ENCODE measurements around the gene BIRC2. TPM values are rescaled to one million over a fixed set of nuclear protein-coding genes. Genes with fewer than 3 reads are reported as not detected.
A peak's percentile ranks its signal among the peaks of the same experiment; 100 is the strongest.

Gene BIRC2
- total and polyA plus RNA-seq, 2 donors from 2014 or later: 34.0 to 42.4 TPM

DNA sequence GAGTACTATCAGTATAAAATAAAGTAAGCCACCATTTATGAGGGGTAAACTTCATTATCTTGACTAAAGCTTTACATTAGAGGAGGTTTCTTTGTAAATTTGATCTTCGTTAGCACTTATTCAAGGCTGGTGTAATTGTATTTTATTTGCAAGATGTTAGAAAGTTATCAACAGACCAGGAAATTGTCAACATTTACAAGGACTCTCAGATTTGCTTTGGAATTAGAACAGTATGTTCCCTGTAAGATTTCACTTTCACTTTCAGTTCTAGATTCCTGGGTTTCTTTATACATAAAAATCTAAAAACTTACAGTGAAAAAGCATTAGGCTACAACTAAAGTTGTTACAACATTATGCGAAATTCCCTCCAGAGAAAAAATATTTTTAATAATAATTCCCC is 34.3 kb upstream of the BIRC2 start:
- peak overlapping the region in 1 of 2 donors; percentile 1 for H3K27ac ChIP-seq (ENCODE audit: low read depth in 2 of 2, low read length in 2 of 2)
- H3K27me3 ChIP-seq (ENCODE audit: control insufficient read depth, insufficient read depth, low read length): no peaks in the 10 kb centered on the region
- no peaks in the 10 kb centered on the region for H3K4me1 ChIP-seq (ENCODE audit: control insufficient read depth in 2 of 3, insufficient read depth in 2 of 3, low read depth in 1 of 3, low read length in 3 of 3)
- H3K4me3 ChIP-seq (ENCODE audit: low read length in 3 of 3): peak overlapping the region in 1 of 3 donors; percentile 45
- H3K36me3 ChIP-seq (ENCODE audit: control insufficient read depth in 2 of 3, insufficient read depth in 3 of 3, low read length in 3 of 3): no peaks in the 10 kb centered on the region
- peak overlapping the region in 1 of 3 donors; percentile 29 for H3K9ac ChIP-seq (ENCODE audit: low read length in 3 of 3)
- intact Hi-C loops (cut with DNase I): no loop called here
- FAIRE-seq: peak; percentile 83
- no peaks in the 10 kb centered on the region for H3K9me3 ChIP-seq (ENCODE audit: control insufficient read depth in 2 of 3, insufficient read depth in 1 of 3, low read length in 3 of 3)
- DNase-seq: peak in 1 of 5 donors; percentile 34
- TF ChIP-seq, protein P1, sequence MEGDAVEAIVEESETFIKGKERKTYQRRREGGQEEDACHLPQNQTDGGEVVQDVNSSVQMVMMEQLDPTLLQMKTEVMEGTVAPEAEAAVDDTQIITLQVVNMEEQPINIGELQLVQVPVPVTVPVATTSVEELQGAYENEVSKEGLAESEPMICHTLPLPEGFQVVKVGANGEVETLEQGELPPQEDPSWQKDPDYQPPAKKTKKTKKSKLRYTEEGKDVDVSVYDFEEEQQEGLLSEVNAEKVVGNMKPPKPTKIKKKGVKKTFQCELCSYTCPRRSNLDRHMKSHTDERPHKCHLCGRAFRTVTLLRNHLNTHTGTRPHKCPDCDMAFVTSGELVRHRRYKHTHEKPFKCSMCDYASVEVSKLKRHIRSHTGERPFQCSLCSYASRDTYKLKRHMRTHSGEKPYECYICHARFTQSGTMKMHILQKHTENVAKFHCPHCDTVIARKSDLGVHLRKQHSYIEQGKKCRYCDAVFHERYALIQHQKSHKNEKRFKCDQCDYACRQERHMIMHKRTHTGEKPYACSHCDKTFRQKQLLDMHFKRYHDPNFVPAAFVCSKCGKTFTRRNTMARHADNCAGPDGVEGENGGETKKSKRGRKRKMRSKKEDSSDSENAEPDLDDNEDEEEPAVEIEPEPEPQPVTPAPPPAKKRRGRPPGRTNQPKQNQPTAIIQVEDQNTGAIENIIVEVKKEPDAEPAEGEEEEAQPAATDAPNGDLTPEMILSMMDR (IDR thresholded peaks at IDR 0.05; ENCODE audit: borderline replicate concordance, extremely low read depth, insufficient read depth): no peak

DNA sequence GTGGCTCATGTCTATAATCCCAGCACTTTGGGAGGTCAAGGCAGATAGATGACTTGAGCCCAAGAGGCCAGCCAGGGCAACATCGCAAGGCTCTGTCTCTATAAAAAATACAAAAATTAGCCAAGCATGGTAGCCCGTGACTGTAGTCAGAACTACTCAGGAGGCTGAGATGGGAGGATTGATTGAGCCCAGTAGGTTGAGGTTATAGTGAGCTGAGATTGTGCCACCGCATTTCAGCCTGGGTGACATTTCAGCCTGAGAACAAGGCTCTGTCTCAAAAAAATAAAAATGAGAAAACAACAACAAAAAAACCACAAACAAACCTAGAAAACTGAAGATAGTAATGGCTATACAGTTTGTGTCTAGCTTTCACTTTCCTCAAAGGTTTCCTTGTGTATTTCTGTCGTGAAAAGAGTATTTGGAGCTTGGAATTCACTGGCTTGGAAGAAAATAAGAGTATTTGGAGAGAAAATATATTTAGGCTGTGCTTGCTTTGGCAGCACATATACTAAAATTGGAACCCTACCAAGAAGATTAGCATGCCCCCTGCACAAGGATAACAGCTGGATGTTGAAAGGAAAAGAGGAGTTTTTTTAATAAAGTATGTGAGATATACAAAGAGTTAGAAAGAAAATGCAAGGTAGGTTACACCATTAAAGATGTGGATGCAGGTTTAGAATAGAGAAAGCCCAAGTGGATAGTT is 33.6 kb upstream of the BIRC2 start:
- Histone ChIP-seq H3K27me3 (ENCODE audit: control insufficient read depth, insufficient read depth, low read length) (no peaks in the 10 kb centered on the region), H3K9ac (ENCODE audit: low read length in 3 of 3) (no peak overlapping the region), H3K4me1 (ENCODE audit: control insufficient read depth in 2 of 3, insufficient read depth in 2 of 3, low read depth in 1 of 3, low read length in 3 of 3) (peaks cover 0 to 2% (median 0%) of the 10 kb centered on the region in 3 donors), H3K4me3 (ENCODE audit: low read length in 3 of 3) (peak overlapping the region in 1 of 3 donors; percentile 45), H3K27ac (ENCODE audit: low read depth in 2 of 2, low read length in 2 of 2) (peak overlapping the region; percentile 16 to 56), H3K36me3 (ENCODE audit: control insufficient read depth in 2 of 3, insufficient read depth in 3 of 3, low read length in 3 of 3) (no peaks in the 10 kb centered on the region), H3K9me3 (ENCODE audit: control insufficient read depth in 2 of 3, insufficient read depth in 1 of 3, low read length in 3 of 3) (no peaks in the 10 kb centered on the region)
- DNase-seq (peak in 1 of 5 donors; percentile 18), FAIRE-seq (no peak)
- TF ChIP-seq, protein P1 (IDR thresholded peaks at IDR 0.05; ENCODE audit: borderline replicate concordance, extremely low read depth, insufficient read depth): no peak
- intact Hi-C loops (cut with DNase I): no loop called here

DNA sequence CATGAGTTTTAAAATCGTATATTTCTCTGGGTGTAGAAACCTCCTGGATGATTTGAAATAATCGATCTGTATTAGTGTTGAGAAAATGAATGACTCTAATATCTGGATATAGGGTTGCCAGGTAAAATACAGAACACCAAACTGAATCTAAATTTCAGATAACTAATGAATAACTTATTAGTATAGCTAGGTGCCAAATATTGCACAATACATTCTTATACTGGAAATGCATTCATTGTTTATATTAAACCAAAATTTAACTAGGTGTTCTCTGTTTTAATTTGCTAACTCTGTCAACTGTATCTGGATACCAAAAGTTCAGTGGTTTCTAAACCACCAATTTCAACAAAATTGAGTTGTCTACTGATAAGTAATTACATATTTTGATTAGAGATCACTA is 32.2 kb upstream of the BIRC2 start:
- H3K4me3 ChIP-seq (ENCODE audit: low read length in 3 of 3): no peak overlapping the region
- no peak overlapping the region for H3K9ac ChIP-seq (ENCODE audit: low read length in 3 of 3)
- no peak overlapping the region for H3K27ac ChIP-seq (ENCODE audit: low read depth in 2 of 2, low read length in 2 of 2)
- intact Hi-C loops (cut with DNase I): no loop called here
- peaks cover 0 to 2% (median 0%) of the 10 kb centered on the region in 3 donors for H3K4me1 ChIP-seq (ENCODE audit: control insufficient read depth in 2 of 3, insufficient read depth in 2 of 3, low read depth in 1 of 3, low read length in 3 of 3)
- H3K36me3 ChIP-seq (ENCODE audit: control insufficient read depth in 2 of 3, insufficient read depth in 3 of 3, low read length in 3 of 3): no peaks in the 10 kb centered on the region
- no peaks in the 10 kb centered on the region for H3K27me3 ChIP-seq (ENCODE audit: control insufficient read depth, insufficient read depth, low read length)
- FAIRE-seq (no peak), DNase-seq (no peak)
- TF ChIP-seq, protein P1 (IDR thresholded peaks at IDR 0.05; ENCODE audit: borderline replicate concordance, extremely low read depth, insufficient read depth): no peak
- H3K9me3 ChIP-seq (ENCODE audit: control insufficient read depth in 2 of 3, insufficient read depth in 1 of 3, low read length in 3 of 3): no peaks in the 10 kb centered on the region

Measured in kidney (tissue), 14 donors.